Measurements from ENCODE around the gene CORO1C.
"Not testable (repeated sequence)": the region's sequence is repeated elsewhere in the genome, so short reads cannot be mapped to it uniquely, and the experiment has no call there.

The CORO1C gene

GRCh38 chr12:108633081-108633533 lies 98.2 kb downstream of the CORO1C start:
- Histone ChIP-seq H3K9me3 (no peaks in the 10 kb centered on the region), H3K4me1 (ENCODE audit: control insufficient read depth in 1 of 2, insufficient read depth in 1 of 2, low read depth in 1 of 2, low read length in 1 of 2) (peaks cover 73 to 99% of the 10 kb centered on the region in 2 experiments), H3K36me3 (peaks cover 23% of the 10 kb centered on the region), H3K27me3 (no peaks in the 10 kb centered on the region), H3K4me3 (ENCODE audit: low read depth in 1 of 2, low read length in 1 of 2) (peak overlapping the region; percentile 76 to 91), H3K27ac (peak overlapping the region; percentile 98)
- TF ChIP-seq CTCF (IDR thresholded peaks at IDR 0.05) = no peak

DNA sequence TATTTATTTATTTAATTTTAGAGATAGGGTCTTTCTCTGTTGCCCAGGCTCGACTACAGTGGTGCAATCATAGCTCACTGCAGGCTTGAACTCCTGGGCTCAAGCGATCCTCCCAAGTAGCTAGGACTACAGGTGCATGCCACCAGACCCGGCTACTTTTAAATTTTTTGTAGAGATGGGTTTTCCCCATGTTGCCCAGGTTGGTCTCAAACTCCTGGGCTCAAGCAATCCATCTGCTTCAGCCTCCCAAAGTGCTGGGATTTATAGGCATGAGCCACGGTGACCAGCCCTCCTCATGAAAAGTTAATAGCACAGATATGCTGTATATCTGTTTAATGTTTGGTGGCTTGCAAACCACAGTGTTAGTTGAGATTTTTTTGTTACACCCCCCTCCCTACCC lies 100.1 kb downstream of the CORO1C start:
- not testable (repeated sequence) for H3K9me3 ChIP-seq, H3K27me3 ChIP-seq
- peak overlapping the region; percentile 98 for H3K27ac ChIP-seq
- H3K4me1 ChIP-seq (ENCODE audit: control insufficient read depth in 1 of 2, insufficient read depth in 1 of 2, low read depth in 1 of 2, low read length in 1 of 2) = peaks cover 72 to 99% of the 10 kb centered on the region in 2 experiments
- peak overlapping the region; percentile 76 to 91 for H3K4me3 ChIP-seq (ENCODE audit: low read depth in 1 of 2, low read length in 1 of 2)
- peaks cover 40% of the 10 kb centered on the region for H3K36me3 ChIP-seq

GRCh38 chr12:108630481-108631207 lies 100.7 kb downstream of the CORO1C start:
- no peaks in the 10 kb centered on the region for H3K9me3 ChIP-seq
- peak overlapping the region; percentile 98 for H3K27ac ChIP-seq
- no peaks in the 10 kb centered on the region for H3K27me3 ChIP-seq
- TF ChIP-seq CTCF (IDR thresholded peaks at IDR 0.05) = no peak
- peaks cover 66 to 94% of the 10 kb centered on the region in 2 experiments for H3K4me1 ChIP-seq (ENCODE audit: control insufficient read depth in 1 of 2, insufficient read depth in 1 of 2, low read depth in 1 of 2, low read length in 1 of 2)
- H3K36me3 ChIP-seq = peaks cover 46% of the 10 kb centered on the region
- peak overlapping the region; percentile 76 to 91 for H3K4me3 ChIP-seq (ENCODE audit: low read depth in 1 of 2, low read length in 1 of 2)

DNA sequence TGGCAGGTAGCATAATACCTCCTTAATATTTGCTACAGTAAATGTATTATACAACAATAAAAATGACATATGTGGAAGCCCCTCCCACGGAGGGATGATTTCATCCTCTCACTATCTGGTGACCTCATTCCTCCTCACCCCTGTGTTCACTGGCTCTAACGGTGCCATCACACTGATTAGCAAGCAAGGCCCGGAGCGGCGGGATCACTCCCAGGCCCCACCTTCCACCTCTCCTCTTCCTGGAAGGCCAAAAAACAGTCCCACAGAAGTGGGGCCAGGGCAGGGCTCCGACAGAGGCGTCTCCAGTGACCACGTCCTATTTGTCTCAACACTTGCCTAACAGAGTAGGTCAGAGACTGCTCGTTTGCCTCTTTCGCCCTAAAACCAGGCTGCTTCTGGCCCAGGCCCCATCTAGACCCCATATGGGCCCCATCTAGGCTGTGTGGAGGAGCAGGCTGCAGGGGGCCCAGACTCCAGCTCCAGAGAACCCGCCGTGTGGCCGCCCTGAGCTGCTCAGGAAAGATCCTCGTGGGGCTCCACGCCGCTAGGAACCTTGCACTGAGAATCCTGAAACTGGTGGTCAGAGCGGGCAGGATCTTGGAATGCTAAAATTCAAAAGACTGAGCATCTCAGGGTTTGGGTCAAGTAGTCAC lies 101.4 kb downstream of the CORO1C start:
- Histone ChIP-seq H3K4me3 (ENCODE audit: low read depth in 1 of 2, low read length in 1 of 2) (peak overlapping the region; percentile 76 to 91), H3K27me3 (no peaks in the 10 kb centered on the region), H3K36me3 (peaks cover 53% of the 10 kb centered on the region), H3K9me3 (no peaks in the 10 kb centered on the region), H3K4me1 (ENCODE audit: control insufficient read depth in 1 of 2, insufficient read depth in 1 of 2, low read depth in 1 of 2, low read length in 1 of 2) (peaks cover 59 to 91% of the 10 kb centered on the region in 2 experiments), H3K27ac (peak overlapping the region; percentile 98)
- no peak for TF ChIP-seq CTCF (IDR thresholded peaks at IDR 0.05)

- Histone ChIP-seq H3K4me1 (ENCODE audit: control insufficient read depth in 1 of 2, insufficient read depth in 1 of 2, low read depth in 1 of 2, low read length in 1 of 2) (peaks cover 52 to 83% of the 10 kb centered on the region in 2 experiments), H3K27ac (peak overlapping the region; percentile 98)
- TF ChIP-seq CTCF (IDR thresholded peaks at IDR 0.05) = no peak
These were observed 102.2 kb downstream of the CORO1C start for GRCh38 chr12:108629151-108629550.

More at GRCh38 chr12:108629151-108629550, 102.2 kb downstream of the CORO1C start:
- Histone ChIP-seq H3K27me3 (no peaks in the 10 kb centered on the region), H3K4me3 (ENCODE audit: low read depth in 1 of 2, low read length in 1 of 2) (peak overlapping the region; percentile 76 to 91), H3K36me3 (peaks cover 60% of the 10 kb centered on the region), H3K9me3 (no peaks in the 10 kb centered on the region)

Measured in neutrophil (primary cell).